HepG2 (cell line): ENCODE measurements around the gene SLC38A3. TPM values are rescaled to one million over a fixed set of nuclear protein-coding genes. Genes with fewer than 3 reads are reported as not detected.

Source experiments
- CREM ChIP-seq, 2 experiments: sonication (generic) in 1 of 2; formaldehyde crosslinking in 1 of 2; IDR thresholded peaks; 2 replicates each; pipeline versions ENCODE4 v1.4.0 to v1.6.1; 2016 to 2020; ENCODE audit warnings: antibody characterized with exemption in 1 of 2, mild to moderate bottlenecking in 1 of 2, missing genetic modification reagents in 1 of 2
- GATA4 ChIP-seq: sonication (generic); IDR thresholded peaks from 2 replicates; pipeline ENCODE4 v1.6.1; 2016; ENCODE audit warnings: antibody characterized with exemption, low read depth, borderline replicate concordance
- GPN1 ChIP-seq: sonication (generic); formaldehyde crosslinking; IDR thresholded peaks from 2 replicates; pipeline ENCODE4 v1.5.1; 2020; ENCODE audit warnings: missing genetic modification reagents, borderline replicate concordance
- ISX ChIP-seq: sonication (generic); formaldehyde crosslinking; conservative IDR thresholded peaks from 2 replicates; pipeline ENCODE4 v1.5.0; 2020; ENCODE audit warnings: missing genetic modification reagents
- MYNN ChIP-seq: sonication (generic); formaldehyde crosslinking; IDR thresholded peaks from 2 replicates; pipeline ENCODE4 v1.4.0; 2020; ENCODE audit warnings: mild to moderate bottlenecking, low read depth, missing genetic modification reagents
- PCBP2 ChIP-seq: fragments of 200-400 bp; formaldehyde crosslinking; optimal IDR thresholded peaks from 2 replicates; pipeline ENCODE3; 2018; ENCODE audit warnings: low read length, low read depth; ENCODE audit not compliant: poor library complexity, severe bottlenecking
- PITX1 ChIP-seq: sonication (generic); formaldehyde crosslinking; IDR thresholded peaks from 2 replicates; pipeline ENCODE4 v1.5.1; 2020; ENCODE audit warnings: mild to moderate bottlenecking, missing genetic modification reagents
- SMYD3 ChIP-seq: sonication (generic); formaldehyde crosslinking; IDR thresholded peaks from 2 replicates; pipeline ENCODE4 v1.8.1; 2023; ENCODE audit warnings: mild to moderate bottlenecking, missing genetic modification reagents
- SUZ12 ChIP-seq: fragments of 150-350 bp; IDR thresholded peaks from 2 replicates; pipeline ENCODE4 v1.6.1; 2014; ENCODE audit warnings: low read depth, low read length
- TCF7 ChIP-seq: sonication (generic); IDR thresholded peaks from 2 replicates; pipeline ENCODE4 v1.6.1; 2016; ENCODE audit warnings: antibody characterized with exemption, low read depth
- ZKSCAN1 ChIP-seq: fragments of 150-350 bp; IDR thresholded peaks from 2 replicates; pipeline ENCODE4 v1.6.1; 2014; ENCODE audit warnings: low read length
- ZNF572 ChIP-seq: sonication (generic); formaldehyde crosslinking; IDR thresholded peaks from 2 replicates; pipeline ENCODE4 v1.5.1; 2020; ENCODE audit warnings: mild to moderate bottlenecking, missing genetic modification reagents
- ZSCAN25 ChIP-seq: sonication (generic); formaldehyde crosslinking; IDR thresholded peaks from 2 replicates; pipeline ENCODE4 v1.8.0; 2022; ENCODE audit warnings: mild to moderate bottlenecking, missing genetic modification reagents
- polyA plus RNA-seq, 8 experiments: library from polyadenylated mRNA; depleted of rRNA in 3 of 8; stranded (reverse) in 7 of 8; unstranded in 1 of 8; fragments of >200 nt; fragmentation: Illumina TruSeq in 4 of 8; extraction: Trizol in 4 of 8; gene quantifications; 2 replicates each; pipeline versions ENCODE4 v1.2.1 to v1.2.3, GENCODE V29; 2011 to 2016; ENCODE audit warnings: low read depth in 4 of 8, missing spikeins in 1 of 8, mixed read lengths in 1 of 8; ENCODE audit not compliant: insufficient read depth in 1 of 8
- total RNA-seq, 5 experiments: library from RNA; depleted of rRNA; stranded (reverse); fragments of >200 nt; fragmentation: Illumina TruSeq; extraction: Trizol; gene quantifications; 2 replicates each; pipeline ENCODE4 v1.2.3, GENCODE V29; 2016; ENCODE audit warnings: low read depth in 1 of 5
- TF ChIP-seq, protein P1 (sequence below): IDR thresholded peaks from 2 replicates; pipeline ENCODE4 v1.6.1; 2018; ENCODE audit warnings: missing genetic modification reagents
- TF ChIP-seq, protein P2 (sequence below): sonication (generic); formaldehyde crosslinking; IDR thresholded peaks from 2 replicates; pipeline ENCODE4 v1.5.0; 2020; ENCODE audit warnings: missing genetic modification reagents
- TF ChIP-seq, protein P3 (sequence below): sonication (generic); formaldehyde crosslinking; conservative IDR thresholded peaks from 2 replicates; pipeline ENCODE4 v1.8.0; 2022; ENCODE audit warnings: low read depth, missing genetic modification reagents
- TF ChIP-seq, protein P4 (sequence below): sonication (generic); formaldehyde crosslinking; IDR thresholded peaks from 2 replicates; pipeline ENCODE4 v1.8.0; 2022; ENCODE audit warnings: mild to moderate bottlenecking, missing genetic modification reagents; ENCODE audit not compliant: insufficient replicate concordance
- TF ChIP-seq, protein P5 (sequence below): sonication (generic); formaldehyde crosslinking; IDR thresholded peaks from 2 replicates; pipeline ENCODE4 v1.4.0; 2020; ENCODE audit warnings: missing genetic modification reagents
- TF ChIP-seq, protein P6 (sequence below): IDR thresholded peaks from 2 replicates; pipeline ENCODE4 v1.6.1; 2016; ENCODE audit warnings: missing compliant biosample characterization, missing genetic modification reagents, borderline replicate concordance
- TF ChIP-seq, protein P7 (sequence below): sonication (generic); formaldehyde crosslinking; IDR thresholded peaks from 2 replicates; pipeline ENCODE4 v1.9.0; 2021; ENCODE audit warnings: missing genetic modification reagents, mild to moderate bottlenecking, borderline replicate concordance

The SLC38A3 gene
- total and polyA plus RNA-seq, 2 of the 13 experiments (the other 11 are each of a cell fraction or from before 2014, with no cell fraction given): 29.8 to 164 TPM

DNA sequence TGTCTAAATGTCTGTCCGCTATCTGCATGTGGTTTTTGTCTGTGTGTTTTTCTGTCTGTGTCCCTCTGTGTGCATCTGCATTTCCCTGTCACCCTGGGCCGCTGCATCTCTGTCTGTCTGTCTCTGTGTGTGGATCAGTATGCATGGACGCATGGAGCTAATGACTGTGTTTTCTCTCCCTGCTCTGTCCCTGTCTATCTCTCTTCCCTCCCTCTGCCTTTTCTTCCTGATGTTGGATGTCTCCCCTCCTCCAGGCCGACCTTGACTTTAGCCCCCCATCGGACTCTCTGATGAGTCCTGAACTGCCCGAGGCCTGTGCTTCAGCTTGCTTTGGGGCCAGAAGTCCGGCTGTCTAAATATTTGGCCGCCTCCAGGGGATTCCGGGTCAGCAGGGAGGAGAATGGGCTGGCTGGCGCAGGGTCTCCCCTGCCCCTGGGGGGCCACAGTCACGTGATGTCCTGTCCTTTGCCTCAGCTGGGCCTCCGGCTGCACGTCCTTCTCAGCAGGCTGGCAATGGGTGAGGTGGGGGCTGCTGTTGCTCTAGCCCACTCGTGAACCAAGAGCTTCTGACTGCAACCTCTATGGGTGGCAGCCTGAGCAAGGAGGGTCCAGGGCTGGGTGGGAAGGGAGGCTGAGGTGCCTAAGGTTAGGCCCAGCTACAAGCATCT lies 3.7 kb downstream of the SLC38A3 start (continued):
- TF ChIP-seq ISX (0 out of 2 replicates have a peak, but pooled peaks have one; percentile 67), ZNF572 (CRISPR knock-in tag) (peak; percentile 90; the same call in 1 of the 2 replicates), TCF7 (peak; percentile 85), CREM (IDR thresholded peaks at IDR 0.05) (peak; percentile 89), CREM (CRISPR knock-in tag; IDR thresholded peaks at IDR 0.05) (no peak), PCBP2 (no peak), PITX1 (peak; percentile 98), GATA4 (no peak; the same call in 1 of the 2 replicates), SUZ12 (no peak), GPN1 (CRISPR knock-in tag) (no peak), ZSCAN25 (CRISPR knock-in tag) (peak; percentile 82; the same call in 1 of the 2 replicates), ZKSCAN1 (no peak), SMYD3 (CRISPR knock-in tag) (peak; percentile 75), MYNN (no peak)
- TF ChIP-seq, protein P1, sequence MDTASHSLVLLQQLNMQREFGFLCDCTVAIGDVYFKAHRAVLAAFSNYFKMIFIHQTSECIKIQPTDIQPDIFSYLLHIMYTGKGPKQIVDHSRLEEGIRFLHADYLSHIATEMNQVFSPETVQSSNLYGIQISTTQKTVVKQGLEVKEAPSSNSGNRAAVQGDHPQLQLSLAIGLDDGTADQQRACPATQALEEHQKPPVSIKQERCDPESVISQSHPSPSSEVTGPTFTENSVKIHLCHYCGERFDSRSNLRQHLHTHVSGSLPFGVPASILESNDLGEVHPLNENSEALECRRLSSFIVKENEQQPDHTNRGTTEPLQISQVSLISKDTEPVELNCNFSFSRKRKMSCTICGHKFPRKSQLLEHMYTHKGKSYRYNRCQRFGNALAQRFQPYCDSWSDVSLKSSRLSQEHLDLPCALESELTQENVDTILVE (CRISPR knock-in tag): no peak; the same call in 1 of the 2 replicates
- TF ChIP-seq, protein P2, sequence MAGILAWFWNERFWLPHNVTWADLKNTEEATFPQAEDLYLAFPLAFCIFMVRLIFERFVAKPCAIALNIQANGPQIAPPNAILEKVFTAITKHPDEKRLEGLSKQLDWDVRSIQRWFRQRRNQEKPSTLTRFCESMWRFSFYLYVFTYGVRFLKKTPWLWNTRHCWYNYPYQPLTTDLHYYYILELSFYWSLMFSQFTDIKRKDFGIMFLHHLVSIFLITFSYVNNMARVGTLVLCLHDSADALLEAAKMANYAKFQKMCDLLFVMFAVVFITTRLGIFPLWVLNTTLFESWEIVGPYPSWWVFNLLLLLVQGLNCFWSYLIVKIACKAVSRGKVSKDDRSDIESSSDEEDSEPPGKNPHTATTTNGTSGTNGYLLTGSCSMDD (CRISPR knock-in tag): no peak
- TF ChIP-seq, protein P3, sequence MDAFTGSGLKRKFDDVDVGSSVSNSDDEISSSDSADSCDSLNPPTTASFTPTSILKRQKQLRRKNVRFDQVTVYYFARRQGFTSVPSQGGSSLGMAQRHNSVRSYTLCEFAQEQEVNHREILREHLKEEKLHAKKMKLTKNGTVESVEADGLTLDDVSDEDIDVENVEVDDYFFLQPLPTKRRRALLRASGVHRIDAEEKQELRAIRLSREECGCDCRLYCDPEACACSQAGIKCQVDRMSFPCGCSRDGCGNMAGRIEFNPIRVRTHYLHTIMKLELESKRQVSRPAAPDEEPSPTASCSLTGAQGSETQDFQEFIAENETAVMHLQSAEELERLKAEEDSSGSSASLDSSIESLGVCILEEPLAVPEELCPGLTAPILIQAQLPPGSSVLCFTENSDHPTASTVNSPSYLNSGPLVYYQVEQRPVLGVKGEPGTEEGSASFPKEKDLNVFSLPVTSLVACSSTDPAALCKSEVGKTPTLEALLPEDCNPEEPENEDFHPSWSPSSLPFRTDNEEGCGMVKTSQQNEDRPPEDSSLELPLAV (CRISPR knock-in tag): no peak
- TF ChIP-seq, protein P4, sequence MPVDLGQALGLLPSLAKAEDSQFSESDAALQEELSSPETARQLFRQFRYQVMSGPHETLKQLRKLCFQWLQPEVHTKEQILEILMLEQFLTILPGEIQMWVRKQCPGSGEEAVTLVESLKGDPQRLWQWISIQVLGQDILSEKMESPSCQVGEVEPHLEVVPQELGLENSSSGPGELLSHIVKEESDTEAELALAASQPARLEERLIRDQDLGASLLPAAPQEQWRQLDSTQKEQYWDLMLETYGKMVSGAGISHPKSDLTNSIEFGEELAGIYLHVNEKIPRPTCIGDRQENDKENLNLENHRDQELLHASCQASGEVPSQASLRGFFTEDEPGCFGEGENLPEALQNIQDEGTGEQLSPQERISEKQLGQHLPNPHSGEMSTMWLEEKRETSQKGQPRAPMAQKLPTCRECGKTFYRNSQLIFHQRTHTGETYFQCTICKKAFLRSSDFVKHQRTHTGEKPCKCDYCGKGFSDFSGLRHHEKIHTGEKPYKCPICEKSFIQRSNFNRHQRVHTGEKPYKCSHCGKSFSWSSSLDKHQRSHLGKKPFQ: no peak
- TF ChIP-seq, protein P5, sequence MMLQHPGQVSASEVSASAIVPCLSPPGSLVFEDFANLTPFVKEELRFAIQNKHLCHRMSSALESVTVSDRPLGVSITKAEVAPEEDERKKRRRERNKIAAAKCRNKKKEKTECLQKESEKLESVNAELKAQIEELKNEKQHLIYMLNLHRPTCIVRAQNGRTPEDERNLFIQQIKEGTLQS: no peak
- TF ChIP-seq, protein P6, sequence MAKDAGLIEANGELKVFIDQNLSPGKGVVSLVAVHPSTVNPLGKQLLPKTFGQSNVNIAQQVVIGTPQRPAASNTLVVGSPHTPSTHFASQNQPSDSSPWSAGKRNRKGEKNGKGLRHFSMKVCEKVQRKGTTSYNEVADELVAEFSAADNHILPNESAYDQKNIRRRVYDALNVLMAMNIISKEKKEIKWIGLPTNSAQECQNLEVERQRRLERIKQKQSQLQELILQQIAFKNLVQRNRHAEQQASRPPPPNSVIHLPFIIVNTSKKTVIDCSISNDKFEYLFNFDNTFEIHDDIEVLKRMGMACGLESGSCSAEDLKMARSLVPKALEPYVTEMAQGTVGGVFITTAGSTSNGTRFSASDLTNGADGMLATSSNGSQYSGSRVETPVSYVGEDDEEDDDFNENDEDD (CRISPR knock-in tag): no peak; the same call in 1 of the 2 replicates
- TF ChIP-seq, protein P7, sequence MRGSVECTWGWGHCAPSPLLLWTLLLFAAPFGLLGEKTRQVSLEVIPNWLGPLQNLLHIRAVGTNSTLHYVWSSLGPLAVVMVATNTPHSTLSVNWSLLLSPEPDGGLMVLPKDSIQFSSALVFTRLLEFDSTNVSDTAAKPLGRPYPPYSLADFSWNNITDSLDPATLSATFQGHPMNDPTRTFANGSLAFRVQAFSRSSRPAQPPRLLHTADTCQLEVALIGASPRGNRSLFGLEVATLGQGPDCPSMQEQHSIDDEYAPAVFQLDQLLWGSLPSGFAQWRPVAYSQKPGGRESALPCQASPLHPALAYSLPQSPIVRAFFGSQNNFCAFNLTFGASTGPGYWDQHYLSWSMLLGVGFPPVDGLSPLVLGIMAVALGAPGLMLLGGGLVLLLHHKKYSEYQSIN (CRISPR knock-in tag): no peak
